OCI-LY1 (cell line): ENCODE data around the gene MTLN.

Experiments
- CTCF ChIP-seq: fragments of 200-600 bp; sonication (generic), shearing (Covaris generic); IDR thresholded peaks from 2 replicates; pipeline ENCODE4 v1.5.1; 2017; ENCODE audit warnings: mild to moderate bottlenecking, antibody characterized with exemption, low read length, moderate library complexity, mixed read lengths
- EZH2 ChIP-seq: fragments of 200-600 bp; sonication (generic), shearing (Covaris generic); IDR thresholded peaks from 2 replicates; pipeline ENCODE4 v1.8.0; 2017; ENCODE audit warnings: borderline replicate concordance, mixed run types, mild to moderate bottlenecking, antibody characterized with exemption, low read length, moderate library complexity, mixed read lengths

GRCh38 chr2:110166266-110166665 lies 46.1 kb downstream of the MTLN start:
- TF ChIP-seq CTCF (no peak), EZH2 (no peak)
